Measurements from ENCODE around the gene PCDHAC1.
"Not testable (repeated sequence)": the region's sequence is repeated elsewhere in the genome, so short reads cannot be mapped to it uniquely, and the experiment has no call there.

The PCDHAC1 gene, protein sequence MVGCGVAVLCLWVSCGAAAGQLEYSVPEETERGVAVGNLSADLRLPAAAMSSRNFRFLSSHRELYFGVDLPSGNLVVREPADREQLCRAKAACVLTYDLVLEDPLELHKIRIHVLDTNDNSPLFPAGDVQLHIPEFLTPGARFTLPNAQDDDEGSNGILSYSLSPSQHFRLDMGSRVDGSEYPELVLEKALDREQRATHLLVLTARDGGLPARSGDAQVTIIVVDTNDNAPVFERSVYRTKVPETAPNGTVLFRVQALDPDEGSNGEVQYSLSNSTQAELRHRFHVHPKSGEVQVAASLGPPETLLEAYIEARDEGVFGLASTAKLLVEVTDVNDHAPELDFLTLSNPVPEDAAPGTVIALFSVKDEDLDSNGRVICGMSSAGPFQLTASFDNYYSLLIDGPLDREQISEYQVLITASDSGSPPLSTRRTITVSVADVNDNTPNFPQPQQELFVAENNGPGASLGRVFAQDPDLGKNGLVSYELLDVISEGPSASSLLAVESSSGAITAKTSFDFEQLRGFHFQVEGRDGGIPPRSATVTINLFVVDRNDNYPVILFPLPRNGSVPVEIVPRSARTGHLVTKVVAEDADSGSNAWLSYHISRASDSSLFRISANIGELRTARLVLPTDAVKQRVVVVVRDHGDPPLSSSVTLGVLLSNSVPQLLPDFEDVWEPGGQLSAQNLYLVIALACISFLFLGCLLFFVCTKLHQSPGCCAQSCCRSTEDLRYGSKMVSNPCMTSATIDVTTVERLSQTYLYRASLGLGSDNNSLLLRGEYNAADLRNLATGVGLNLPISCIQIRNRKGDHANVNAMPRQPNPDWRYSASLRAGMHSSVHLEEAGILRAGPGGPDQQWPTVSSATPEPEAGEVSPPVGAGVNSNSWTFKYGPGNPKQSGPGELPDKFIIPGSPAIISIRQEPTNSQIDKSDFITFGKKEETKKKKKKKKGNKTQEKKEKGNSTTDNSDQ

GRCh38 chr5:140925806-140926442 is at the start of gene PCDHAC1:
TSS of gene PCDHAC1 (plus strand) at chr5:140926299. CDS start at chr5:140926893, 594 bp downstream.
- Histone ChIP-seq H3K27me3 (ENCODE audit: control insufficient read depth, insufficient read depth, low read length) (no peaks in the 10 kb centered on the region), H3K9ac (ENCODE audit: low read length) (no peak within 1 kb of the TSS), H3K4me3 (ENCODE audit: low read length) (peak within 1 kb of the TSS; percentile 68), H3K36me3 (ENCODE audit: control insufficient read depth, insufficient read depth, low read length) (no peaks in the 10 kb centered on the region), H3K27ac (ENCODE audit: low read depth, low read length) (no peak within 1 kb of the TSS), H3K4me1 (ENCODE audit: control insufficient read depth, insufficient read depth, low read length) (no peaks in the 10 kb centered on the region)

DNA sequence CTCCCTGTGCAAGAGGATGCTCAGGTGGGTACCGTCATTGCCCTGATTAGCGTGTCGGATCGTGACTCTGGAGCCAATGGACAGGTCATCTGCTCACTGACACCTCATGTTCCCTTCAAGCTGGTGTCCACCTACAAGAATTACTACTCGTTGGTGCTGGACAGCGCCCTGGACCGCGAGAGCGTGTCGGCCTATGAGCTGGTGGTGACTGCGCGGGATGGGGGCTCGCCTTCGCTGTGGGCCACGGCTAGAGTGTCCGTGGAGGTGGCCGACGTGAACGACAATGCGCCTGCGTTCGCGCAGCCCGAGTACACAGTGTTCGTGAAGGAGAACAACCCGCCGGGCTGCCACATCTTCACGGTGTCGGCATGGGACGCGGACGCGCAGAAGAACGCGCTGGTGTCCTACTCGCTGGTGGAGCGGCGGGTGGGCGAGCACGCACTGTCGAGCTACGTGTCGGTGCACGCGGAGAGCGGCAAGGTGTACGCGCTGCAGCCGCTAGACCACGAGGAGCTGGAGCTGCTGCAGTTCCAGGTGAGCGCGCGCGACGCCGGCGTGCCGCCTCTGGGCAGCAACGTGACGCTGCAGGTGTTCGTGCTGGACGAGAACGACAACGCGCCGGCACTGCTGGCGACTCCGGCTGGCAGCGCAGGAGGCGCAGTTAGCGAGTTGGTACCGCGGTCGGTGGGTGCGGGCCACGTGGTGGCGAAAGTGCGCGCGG is 49.4 kb upstream of the PCDHAC1 start:
- not testable (repeated sequence) for H3K36me3 ChIP-seq (ENCODE audit: control insufficient read depth, insufficient read depth, low read length); H3K4me3 ChIP-seq (ENCODE audit: low read length); H3K27me3 ChIP-seq (ENCODE audit: control insufficient read depth, insufficient read depth, low read length); H3K4me1 ChIP-seq (ENCODE audit: control insufficient read depth, insufficient read depth, low read length); H3K27ac ChIP-seq (ENCODE audit: low read depth, low read length); H3K9ac ChIP-seq (ENCODE audit: low read length)

DNA sequence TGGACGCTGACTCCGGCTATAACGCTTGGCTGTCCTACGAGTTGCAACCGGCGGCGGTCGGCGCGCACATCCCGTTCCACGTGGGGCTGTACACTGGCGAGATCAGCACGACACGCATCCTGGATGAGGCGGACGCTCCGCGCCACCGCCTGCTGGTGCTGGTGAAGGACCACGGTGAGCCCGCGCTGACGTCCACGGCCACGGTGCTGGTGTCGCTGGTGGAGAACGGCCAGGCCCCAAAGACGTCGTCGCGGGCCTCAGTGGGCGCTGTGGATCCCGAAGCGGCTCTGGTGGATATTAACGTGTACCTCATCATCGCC is 48.9 kb upstream of the PCDHAC1 start:
- H3K36me3 ChIP-seq (ENCODE audit: control insufficient read depth, insufficient read depth, low read length) = no peaks in the 10 kb centered on the region
- H3K27me3 ChIP-seq (ENCODE audit: control insufficient read depth, insufficient read depth, low read length) = no peaks in the 10 kb centered on the region
- no peak overlapping the region for H3K27ac ChIP-seq (ENCODE audit: low read depth, low read length)
- H3K4me3 ChIP-seq (ENCODE audit: low read length) = no peak overlapping the region
- no peak overlapping the region for H3K9ac ChIP-seq (ENCODE audit: low read length)
- H3K4me1 ChIP-seq (ENCODE audit: control insufficient read depth, insufficient read depth, low read length) = no peaks in the 10 kb centered on the region

GRCh38 chr5:140881889-140882590 is 44.1 kb upstream of the PCDHAC1 start, which contains the start of gene PCDHA13:
TSS of gene PCDHA13 (plus strand) at chr5:140882124. CDS start at chr5:140882269, 145 bp downstream.
- Histone ChIP-seq H3K36me3 (ENCODE audit: control insufficient read depth, insufficient read depth, low read length) (no peaks in the 10 kb centered on the region), H3K4me3 (ENCODE audit: low read length) (peak within 1 kb of the TSS; percentile 44), H3K4me1 (ENCODE audit: control insufficient read depth, insufficient read depth, low read length) (no peaks in the 10 kb centered on the region), H3K27ac (ENCODE audit: low read depth, low read length) (no peak within 1 kb of the TSS), H3K27me3 (ENCODE audit: control insufficient read depth, insufficient read depth, low read length) (no peaks in the 10 kb centered on the region), H3K9ac (ENCODE audit: low read length) (no peak within 1 kb of the TSS)

- no peaks in the 10 kb centered on the region for H3K4me1 ChIP-seq (ENCODE audit: control insufficient read depth, insufficient read depth, low read length)
- no peaks in the 10 kb centered on the region for H3K27me3 ChIP-seq (ENCODE audit: control insufficient read depth, insufficient read depth, low read length)
- H3K4me3 ChIP-seq (ENCODE audit: low read length) = no peak overlapping the region
- no peak overlapping the region for H3K9ac ChIP-seq (ENCODE audit: low read length)
- H3K36me3 ChIP-seq (ENCODE audit: control insufficient read depth, insufficient read depth, low read length) = no peaks in the 10 kb centered on the region
- no peak overlapping the region for H3K27ac ChIP-seq (ENCODE audit: low read depth, low read length)
Measured at GRCh38 chr5:140882591-140882899, 43.6 kb upstream of the PCDHAC1 start.

DNA sequence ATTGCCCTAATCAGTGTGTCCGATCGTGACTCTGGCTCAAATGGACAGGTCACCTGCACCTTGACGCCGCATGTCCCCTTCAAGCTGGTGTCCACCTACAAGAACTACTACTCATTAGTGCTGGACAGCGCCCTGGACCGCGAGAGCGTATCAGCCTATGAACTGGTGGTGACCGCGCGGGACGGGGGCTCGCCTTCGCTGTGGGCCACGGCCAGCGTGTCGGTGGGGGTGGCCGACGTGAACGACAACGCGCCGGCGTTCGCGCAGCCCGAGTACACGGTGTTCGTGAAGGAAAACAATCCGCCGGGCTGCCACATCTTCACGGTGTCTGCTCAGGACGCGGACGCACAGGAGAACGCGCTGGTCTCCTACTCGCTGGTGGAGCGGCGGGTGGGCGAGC is 42.7 kb upstream of the PCDHAC1 start:
- H3K4me1 ChIP-seq (ENCODE audit: control insufficient read depth, insufficient read depth, low read length) = no peaks in the 10 kb centered on the region
- H3K9ac ChIP-seq (ENCODE audit: low read length) = no peak overlapping the region
- no peak overlapping the region for H3K4me3 ChIP-seq (ENCODE audit: low read length)
- no peak overlapping the region for H3K27ac ChIP-seq (ENCODE audit: low read depth, low read length)
- no peaks in the 10 kb centered on the region for H3K36me3 ChIP-seq (ENCODE audit: control insufficient read depth, insufficient read depth, low read length)
- H3K27me3 ChIP-seq (ENCODE audit: control insufficient read depth, insufficient read depth, low read length) = no peaks in the 10 kb centered on the region

GRCh38 chr5:140883927-140884697 is 42.0 kb upstream of the PCDHAC1 start:
- no peak overlapping the region for H3K4me3 ChIP-seq (ENCODE audit: low read length)
- H3K36me3 ChIP-seq (ENCODE audit: control insufficient read depth, insufficient read depth, low read length) = no peaks in the 10 kb centered on the region
- no peaks in the 10 kb centered on the region for H3K4me1 ChIP-seq (ENCODE audit: control insufficient read depth, insufficient read depth, low read length)
- H3K27ac ChIP-seq (ENCODE audit: low read depth, low read length) = no peak overlapping the region
- no peak overlapping the region for H3K9ac ChIP-seq (ENCODE audit: low read length)
- no peaks in the 10 kb centered on the region for H3K27me3 ChIP-seq (ENCODE audit: control insufficient read depth, insufficient read depth, low read length)

DNA sequence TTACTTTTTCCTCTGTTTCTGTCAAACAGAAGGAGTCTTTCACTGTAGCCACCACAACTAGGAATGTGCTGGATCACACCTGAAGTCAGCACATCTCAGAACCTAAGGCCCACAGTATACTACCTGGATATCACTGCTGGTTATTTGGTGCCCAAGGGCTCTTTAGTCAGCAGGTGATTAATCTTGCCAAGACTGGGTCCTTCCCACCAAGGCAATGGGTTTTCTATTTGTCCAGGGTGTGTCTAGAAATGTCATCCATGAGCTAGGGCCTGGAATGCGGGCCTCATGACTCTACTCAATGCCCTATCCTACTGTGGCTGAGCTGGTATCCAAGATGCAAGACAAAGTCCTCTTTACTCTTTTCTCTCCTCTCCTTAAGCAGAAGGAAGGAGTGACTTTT is 9.8 kb upstream of the PCDHAC1 start:
- H3K4me1 ChIP-seq (ENCODE audit: control insufficient read depth, insufficient read depth, low read length) = no peaks in the 10 kb centered on the region
- no peak overlapping the region for H3K27ac ChIP-seq (ENCODE audit: low read depth, low read length)
- H3K9ac ChIP-seq (ENCODE audit: low read length) = no peak overlapping the region
- no peaks in the 10 kb centered on the region for H3K36me3 ChIP-seq (ENCODE audit: control insufficient read depth, insufficient read depth, low read length)
- H3K4me3 ChIP-seq (ENCODE audit: low read length) = no peak overlapping the region
- H3K27me3 ChIP-seq (ENCODE audit: control insufficient read depth, insufficient read depth, low read length) = no peaks in the 10 kb centered on the region

DNA sequence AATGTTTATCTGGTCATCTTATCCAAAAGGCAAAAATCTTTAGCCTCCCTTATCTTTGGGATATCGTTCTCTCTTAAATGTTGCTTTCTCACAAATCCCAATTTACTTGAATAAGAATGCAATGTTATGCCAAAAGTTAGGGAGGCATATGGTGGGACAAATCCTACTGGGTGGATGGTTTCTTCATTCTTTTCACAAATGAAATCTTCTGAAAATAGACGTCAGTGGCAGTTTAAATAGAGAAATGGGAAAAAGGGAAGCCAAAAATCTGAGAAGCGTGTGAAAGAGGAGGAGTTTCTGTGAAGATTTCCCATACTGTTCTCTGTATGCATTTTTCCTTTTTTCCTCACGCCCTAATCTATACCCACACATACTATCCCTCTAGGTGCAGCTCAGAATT is 2.5 kb upstream of the PCDHAC1 start:
- no peak overlapping the region for H3K27ac ChIP-seq (ENCODE audit: low read depth, low read length)
- H3K4me1 ChIP-seq (ENCODE audit: control insufficient read depth, insufficient read depth, low read length) = no peaks in the 10 kb centered on the region
- no peak overlapping the region for H3K9ac ChIP-seq (ENCODE audit: low read length)
- no peak overlapping the region for H3K4me3 ChIP-seq (ENCODE audit: low read length)
- no peaks in the 10 kb centered on the region for H3K27me3 ChIP-seq (ENCODE audit: control insufficient read depth, insufficient read depth, low read length)
- H3K36me3 ChIP-seq (ENCODE audit: control insufficient read depth, insufficient read depth, low read length) = no peaks in the 10 kb centered on the region

DNA sequence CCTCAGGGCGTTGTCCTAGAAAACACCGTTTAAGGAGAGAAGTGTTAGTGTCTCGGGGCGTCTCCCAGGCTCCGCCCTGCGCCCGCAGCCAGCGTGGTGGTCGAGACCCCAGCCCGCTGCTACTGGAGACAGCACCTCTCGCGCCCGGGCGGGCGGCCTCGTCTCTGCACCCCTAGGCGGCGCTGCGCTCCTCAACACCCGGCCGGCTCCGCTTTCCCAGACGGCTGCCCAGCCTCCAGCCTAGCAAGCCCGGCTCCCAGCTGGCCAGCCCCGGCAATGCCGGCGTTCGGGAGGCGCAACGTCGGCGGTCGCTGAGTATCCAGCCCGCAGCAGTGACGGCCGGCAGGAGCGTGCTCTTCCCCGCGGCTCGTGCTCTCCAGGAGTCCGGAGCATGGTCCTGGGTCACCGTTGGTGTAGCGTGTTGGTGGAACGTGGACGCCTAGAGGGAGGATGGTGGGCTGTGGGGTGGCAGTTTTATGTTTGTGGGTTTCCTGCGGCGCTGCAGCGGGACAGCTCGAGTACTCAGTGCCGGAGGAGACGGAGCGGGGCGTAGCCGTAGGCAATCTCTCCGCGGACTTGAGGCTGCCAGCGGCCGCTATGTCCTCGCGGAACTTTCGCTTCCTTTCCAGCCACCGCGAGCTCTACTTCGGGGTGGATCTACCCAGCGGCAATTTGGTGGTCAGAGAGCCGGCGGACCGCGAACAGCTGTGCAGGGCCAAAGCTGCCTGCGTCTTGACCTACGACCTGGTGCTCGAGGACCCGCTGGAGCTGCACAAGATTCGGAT is 536 bp downstream of the PCDHAC1 start:
- no peaks in the 10 kb centered on the region for H3K4me1 ChIP-seq (ENCODE audit: control insufficient read depth, insufficient read depth, low read length)
- H3K36me3 ChIP-seq (ENCODE audit: control insufficient read depth, insufficient read depth, low read length) = no peaks in the 10 kb centered on the region
- peak overlapping the region; percentile 68 for H3K4me3 ChIP-seq (ENCODE audit: low read length)
- H3K27me3 ChIP-seq (ENCODE audit: control insufficient read depth, insufficient read depth, low read length) = no peaks in the 10 kb centered on the region
- no peak overlapping the region for H3K9ac ChIP-seq (ENCODE audit: low read length)
- no peak overlapping the region for H3K27ac ChIP-seq (ENCODE audit: low read depth, low read length)

- Histone ChIP-seq H3K4me3 (ENCODE audit: low read length) (peak overlapping the region; percentile 68), H3K4me1 (ENCODE audit: control insufficient read depth, insufficient read depth, low read length) (no peaks in the 10 kb centered on the region), H3K27ac (ENCODE audit: low read depth, low read length) (no peak overlapping the region), H3K9ac (ENCODE audit: low read length) (no peak overlapping the region), H3K27me3 (ENCODE audit: control insufficient read depth, insufficient read depth, low read length) (no peaks in the 10 kb centered on the region), H3K36me3 (ENCODE audit: control insufficient read depth, insufficient read depth, low read length) (no peaks in the 10 kb centered on the region)
Measured at GRCh38 chr5:140927228-140927573, 1.1 kb downstream of the PCDHAC1 start.

Data from rectal smooth muscle tissue (tissue), 1 donor.